ENCODE data around the gene VKORC1. TPM values are rescaled to one million over a fixed set of nuclear protein-coding genes. Genes with fewer than 3 reads are reported as not detected.

The VKORC1 gene
- total RNA-seq, 4 donors from 2014 or later, result 53.3 to 129 (median 94.6) TPM

GRCh38 chr16:31112711-31113110, 18.1 kb upstream of the VKORC1 start:
- TF ChIP-seq, protein P1, sequence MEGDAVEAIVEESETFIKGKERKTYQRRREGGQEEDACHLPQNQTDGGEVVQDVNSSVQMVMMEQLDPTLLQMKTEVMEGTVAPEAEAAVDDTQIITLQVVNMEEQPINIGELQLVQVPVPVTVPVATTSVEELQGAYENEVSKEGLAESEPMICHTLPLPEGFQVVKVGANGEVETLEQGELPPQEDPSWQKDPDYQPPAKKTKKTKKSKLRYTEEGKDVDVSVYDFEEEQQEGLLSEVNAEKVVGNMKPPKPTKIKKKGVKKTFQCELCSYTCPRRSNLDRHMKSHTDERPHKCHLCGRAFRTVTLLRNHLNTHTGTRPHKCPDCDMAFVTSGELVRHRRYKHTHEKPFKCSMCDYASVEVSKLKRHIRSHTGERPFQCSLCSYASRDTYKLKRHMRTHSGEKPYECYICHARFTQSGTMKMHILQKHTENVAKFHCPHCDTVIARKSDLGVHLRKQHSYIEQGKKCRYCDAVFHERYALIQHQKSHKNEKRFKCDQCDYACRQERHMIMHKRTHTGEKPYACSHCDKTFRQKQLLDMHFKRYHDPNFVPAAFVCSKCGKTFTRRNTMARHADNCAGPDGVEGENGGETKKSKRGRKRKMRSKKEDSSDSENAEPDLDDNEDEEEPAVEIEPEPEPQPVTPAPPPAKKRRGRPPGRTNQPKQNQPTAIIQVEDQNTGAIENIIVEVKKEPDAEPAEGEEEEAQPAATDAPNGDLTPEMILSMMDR (IDR thresholded peaks at IDR 0.05; ENCODE audit: low read depth), result no peak

GRCh38 chr16:31111881-31112466, 17.4 kb upstream of the VKORC1 start:
- TF ChIP-seq, protein P1 (IDR thresholded peaks at IDR 0.05; ENCODE audit: low read depth), result no peak

- TF ChIP-seq, protein P1 (IDR thresholded peaks at IDR 0.05; ENCODE audit: low read depth), result no peak
These were observed 15.8 kb upstream of the VKORC1 start for GRCh38 chr16:31110106-31111034.

GRCh38 chr16:31109622-31110021, 15.0 kb upstream of the VKORC1 start:
- TF ChIP-seq, protein P1 (IDR thresholded peaks at IDR 0.05; ENCODE audit: low read depth), result no peak

GRCh38 chr16:31108794-31109558, 14.4 kb upstream of the VKORC1 start:
- TF ChIP-seq, protein P1 (IDR thresholded peaks at IDR 0.05; ENCODE audit: low read depth), result no peak

DNA sequence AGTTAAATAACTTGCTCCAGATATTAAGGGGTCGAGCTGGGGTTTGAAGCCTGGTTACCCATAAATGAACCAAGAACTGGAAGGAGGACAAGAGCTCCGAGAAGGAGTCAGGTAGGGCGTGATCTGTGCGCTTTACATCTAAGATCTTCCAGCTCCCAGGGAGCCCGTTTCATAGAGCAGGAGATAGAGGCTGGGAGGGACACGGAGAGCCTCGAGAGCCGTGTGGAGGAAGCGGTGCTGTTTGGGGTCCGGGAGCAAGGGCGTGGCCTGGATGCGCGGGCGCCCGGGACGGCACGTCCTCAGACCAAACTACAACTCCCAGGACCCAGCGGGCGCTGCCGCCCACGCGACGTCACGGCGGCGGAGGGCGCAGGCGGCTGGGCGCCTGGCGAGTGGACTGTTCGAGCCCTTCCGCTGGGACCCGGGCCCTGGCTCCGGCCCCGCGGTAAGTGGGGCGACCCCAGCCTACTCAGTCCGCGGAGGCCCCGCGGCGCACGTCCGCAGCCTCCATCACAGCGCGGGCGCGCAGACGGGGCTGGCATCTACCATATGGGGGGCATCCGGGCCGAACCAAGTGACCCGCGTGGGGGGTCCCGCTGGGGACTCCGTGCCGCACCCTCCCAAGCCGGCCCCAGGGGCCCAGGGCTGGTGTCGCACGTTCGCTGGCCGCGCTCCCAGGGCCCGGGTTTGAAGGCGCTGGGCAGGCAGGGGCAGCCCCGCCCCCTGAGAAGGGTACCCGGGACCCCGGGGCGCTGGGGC, 13.6 kb upstream of the VKORC1 start, which contains the start of gene BCKDK:
BCKDK (plus strand) TSS at position 352 of the 759 bp plus-strand sequence. CDS start 838 bp downstream, outside the sequence.
- TF ChIP-seq, protein P1 (IDR thresholded peaks at IDR 0.05; ENCODE audit: low read depth), result no peak

All from subcutaneous adipose tissue (tissue), 4 donors.